ENCODE measurements around the gene LRRC28.

The LRRC28 gene

DNA sequence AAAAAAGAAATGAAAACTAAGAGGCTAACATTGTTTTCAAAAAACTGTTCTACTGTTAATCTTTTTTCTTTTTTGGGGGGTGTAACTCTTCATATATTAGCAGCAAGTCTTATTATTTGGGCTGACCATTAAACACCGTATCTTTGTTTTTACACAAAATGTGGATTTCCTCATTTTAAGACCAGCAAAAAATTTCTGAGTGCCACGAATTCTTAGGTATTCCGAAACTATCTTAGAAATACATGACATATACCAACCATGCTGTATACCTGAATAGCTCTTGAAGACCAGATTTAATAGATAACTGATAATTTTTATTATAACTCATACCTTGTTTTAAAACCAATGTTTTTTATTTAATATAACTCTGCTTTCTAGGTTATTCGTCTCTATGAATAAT, 1.3 kb upstream of the LRRC28 start:
- no peak for DNase-seq

DNA sequence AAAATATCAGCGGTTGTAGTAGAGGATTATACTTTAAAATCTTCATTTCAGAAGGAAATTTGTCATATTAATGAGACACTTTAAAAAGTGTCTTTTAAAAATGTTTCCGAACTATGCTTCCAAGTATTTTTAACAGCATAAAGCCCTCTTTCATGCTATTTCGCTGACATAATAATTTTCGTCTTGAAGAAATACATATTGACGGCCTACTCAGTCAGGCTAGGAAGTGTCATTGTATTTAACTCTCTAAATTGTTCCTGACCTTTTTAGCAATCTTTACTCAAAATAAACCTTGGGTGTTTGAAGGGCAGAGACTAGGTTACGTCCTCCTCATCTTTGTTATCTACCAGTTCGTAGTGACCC, 806 bp upstream of the LRRC28 start:
- no peak for DNase-seq

DNA sequence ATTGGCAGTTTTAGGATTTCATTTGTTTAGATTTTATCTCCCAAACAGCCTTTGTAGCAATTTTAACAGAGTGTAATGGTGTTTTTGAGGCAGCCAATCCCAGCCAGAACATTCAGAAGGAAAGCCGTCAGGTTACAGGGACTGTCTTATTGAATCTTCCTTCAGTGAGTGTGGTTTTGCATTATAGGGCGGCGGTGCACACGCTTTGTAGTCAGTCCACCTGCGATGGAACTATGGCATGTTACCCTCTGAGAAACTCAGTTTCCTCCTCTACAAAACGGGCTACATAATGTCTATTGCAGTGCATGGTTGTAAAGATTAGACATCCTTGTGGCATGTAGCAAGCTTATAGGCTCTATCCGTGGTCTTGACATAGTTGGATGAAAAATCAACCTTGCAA, 1.0 kb downstream of the LRRC28 start:
- no peak for DNase-seq

DNA sequence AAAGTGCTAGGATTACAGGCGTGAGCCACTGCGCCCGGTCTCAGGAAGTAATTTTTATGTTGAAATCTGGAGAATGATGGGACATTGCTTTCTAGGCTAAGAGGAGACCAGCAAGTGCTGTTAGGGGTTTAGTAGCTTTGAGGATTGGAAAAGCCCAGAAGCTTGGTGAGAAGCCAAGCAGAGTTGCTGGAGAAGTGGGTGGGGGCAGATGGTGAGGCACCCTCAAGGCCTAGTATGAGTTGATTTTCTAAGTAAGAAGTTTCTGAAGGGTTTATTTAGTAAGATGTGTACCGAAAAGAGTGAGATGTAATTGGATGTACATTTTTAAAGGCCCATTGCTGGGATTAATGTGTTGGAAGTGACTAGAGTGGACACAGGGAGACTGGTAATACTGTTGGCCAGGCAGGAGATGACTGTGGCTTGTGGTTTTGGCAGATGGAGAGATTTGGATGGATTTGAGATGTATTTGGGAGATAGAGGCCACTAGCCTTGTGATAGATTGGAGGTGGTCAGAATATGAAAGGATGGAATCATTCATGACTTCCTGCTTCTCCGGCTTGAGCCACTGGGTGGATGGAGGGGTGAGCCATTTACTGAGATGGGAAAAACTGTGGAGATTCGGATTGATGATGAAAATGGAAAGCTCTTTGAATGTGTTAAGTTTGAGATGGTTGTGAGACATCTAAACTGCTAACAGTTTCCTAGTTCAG, 2.3 kb downstream of the LRRC28 start:
- no peak for DNase-seq

DNA sequence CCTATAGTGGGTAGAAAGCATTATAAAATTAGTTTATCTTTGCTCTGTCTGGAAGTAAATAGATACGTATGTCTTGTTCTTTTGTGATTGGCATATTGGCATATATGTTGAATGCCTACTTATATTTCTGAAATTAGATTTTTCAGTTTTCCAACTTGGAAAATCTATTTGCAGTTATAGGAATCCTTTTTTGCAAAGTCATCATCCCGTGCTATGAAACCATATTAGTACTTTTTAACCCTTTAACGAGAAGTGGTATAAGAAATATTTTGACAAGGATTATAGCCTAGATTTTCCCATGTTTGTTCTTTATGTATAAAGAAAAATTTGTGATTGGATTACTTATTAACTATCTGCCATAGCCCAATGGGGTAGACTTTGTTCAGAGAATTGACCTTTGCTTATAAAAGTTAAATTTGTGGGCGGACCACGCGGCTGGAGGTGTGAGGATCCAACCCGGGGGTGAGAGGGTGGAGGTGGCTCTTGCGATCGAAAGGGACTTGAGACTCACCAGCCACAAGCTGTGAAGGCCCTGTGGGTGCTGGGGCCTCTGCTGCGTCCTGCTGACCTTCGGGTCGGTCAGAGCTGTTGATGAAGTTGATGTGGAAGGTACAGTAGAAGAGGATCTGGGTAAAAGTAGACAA, 5.9 kb downstream of the LRRC28 start:
- no peak for DNase-seq

DNA sequence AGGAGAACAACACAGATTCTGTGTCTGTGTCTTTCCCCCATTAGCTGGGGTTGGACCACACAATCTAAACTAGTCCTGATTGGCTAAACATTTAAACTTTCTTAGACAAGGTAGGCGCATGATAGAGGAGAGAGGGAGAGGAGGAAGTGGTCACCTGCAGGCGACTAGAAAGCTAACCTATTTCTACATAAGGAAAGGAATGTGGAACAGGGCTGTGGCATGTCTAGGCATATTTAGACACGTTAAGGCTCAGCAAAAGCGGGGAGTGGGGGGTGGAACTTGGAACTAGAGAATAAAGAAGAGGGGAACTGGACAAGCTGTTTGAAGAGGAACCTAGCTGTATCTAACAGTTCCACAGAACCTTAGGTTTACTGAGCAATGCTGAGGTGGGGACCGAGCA, 12.8 kb downstream of the LRRC28 start:
- DNase-seq, result no peak

DNA sequence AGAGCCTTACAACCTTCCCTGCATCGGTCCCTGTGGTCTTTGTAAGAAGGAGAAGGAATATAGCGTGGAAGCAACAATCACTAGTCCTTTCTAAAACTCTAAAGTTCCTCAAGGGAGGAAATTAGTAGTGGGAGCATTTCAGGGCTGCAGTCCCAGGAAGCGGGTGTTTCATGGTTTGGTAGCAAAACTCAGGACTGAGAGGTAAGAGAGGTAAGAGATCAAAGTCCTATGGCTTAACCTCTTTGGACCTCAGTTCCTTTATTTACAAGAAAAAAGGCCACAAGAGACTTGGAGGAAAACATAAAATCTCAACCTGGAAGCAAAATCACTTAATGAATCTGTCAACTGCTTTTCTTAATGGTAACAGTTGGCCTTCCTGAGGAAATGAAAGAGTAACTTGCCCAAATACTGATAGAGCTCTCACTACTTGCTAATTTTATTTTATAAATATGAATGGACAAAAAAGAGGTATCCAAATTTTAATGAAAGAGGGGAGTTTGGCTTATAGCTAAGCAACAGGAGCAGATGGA, 14.3 kb downstream of the LRRC28 start:
- DNase-seq, result no peak

DNA sequence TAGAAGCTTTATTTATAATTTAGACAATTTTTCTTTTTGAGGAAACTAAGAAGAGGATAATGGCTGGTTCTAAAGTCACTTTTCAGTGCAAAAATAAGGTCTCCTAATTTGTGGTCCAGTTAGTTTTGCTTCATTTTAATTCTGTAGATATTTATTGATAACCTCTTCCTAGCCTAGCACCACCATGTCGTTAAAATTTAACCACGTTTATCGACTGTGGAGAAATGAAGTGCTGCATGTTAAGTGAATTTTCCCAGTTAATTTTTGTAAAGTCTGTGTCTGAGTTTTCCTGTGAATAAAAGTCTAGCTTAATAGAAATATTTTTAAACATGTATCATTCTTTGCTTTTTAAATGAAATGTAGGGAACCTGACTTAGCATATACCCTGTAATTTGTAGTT, 16.7 kb downstream of the LRRC28 start:
- DNase-seq, result no peak

DNA sequence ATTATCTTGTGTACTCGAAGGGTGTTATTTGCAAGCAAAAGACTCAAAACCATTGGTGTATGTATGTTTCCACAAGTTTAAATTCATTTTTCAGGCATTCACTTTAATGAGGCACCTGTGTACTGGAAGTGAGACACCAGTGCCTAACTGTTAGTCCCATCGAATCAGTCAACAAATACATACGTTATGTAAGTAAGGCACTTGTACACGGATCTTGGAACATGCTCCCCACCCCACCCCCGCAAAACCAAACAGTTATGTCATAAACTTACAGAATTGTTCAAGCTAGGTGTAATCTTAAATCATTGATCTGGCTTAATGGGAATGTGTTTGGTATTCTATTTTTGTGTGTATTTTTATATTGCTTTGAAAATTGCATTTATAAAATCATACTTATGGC, 17.1 kb downstream of the LRRC28 start:
- DNase-seq, result no peak

DNA sequence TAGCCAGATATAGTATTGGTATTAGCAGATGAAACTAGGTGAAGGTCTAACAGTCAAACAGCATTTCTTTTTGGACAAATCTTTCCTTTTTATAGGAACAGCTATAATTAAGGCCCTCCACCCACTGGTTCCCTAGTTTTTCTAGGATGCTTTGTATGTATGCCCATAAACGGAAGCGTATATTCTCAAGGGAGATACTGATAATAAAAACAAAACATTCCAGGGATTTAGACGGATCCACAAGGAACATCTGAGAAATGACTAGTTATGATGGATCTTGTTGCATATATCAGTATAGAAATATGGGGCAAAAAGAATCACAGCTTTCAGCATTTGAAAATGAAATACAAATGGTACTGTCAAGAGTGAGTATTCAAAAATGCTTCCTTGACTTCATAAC, 22.5 kb downstream of the LRRC28 start:
- no peak for DNase-seq

DNA sequence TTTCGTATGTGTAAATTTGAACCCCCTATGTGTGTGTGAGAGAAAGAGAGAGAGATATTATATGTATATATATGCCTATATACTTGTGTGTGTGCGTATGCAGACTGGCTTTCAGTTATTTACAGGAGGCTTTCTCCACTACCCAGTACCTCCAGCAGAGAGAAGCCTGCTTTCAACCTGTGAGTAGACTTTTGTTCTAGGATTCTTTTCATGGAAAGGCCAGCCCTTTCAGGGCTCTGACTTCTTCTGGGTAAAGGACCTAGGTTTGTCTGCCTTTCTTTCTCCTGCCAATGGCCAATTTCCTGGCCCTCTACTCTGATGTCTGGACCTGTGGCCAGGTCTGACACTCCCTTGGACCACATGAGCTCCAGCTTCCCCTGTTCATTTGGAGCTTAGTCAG, 23.8 kb downstream of the LRRC28 start:
- DNase-seq, result no peak

DNA sequence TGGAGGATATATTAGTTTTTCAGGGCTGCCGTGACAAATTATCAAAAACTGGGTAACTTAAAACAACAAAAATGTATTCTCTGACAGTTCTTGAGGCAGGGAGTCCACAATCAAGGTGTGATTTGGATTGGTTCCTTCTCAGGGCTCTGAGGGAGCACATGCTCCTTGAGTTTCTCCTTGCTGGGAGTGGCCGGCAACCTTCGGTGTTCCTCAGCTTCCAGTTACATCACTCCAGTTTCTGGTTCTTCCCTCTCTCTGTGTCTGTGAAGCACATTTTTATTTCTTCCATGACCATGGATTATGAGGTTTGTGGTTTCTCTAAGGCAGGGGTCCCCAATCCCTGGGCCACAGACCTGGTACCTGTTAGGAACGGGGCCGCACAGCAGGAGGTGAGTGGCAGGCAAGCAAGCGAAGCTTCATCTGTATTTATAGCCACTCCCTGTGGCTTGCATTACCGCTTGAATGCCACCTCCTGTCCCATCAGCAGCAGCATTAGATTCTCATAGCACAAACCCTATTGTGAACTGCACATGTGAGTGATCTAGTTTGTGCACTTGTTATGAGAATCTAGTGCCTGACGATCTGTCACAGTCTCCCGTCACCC, 24.3 kb downstream of the LRRC28 start:
- DNase-seq, result no peak

DNA sequence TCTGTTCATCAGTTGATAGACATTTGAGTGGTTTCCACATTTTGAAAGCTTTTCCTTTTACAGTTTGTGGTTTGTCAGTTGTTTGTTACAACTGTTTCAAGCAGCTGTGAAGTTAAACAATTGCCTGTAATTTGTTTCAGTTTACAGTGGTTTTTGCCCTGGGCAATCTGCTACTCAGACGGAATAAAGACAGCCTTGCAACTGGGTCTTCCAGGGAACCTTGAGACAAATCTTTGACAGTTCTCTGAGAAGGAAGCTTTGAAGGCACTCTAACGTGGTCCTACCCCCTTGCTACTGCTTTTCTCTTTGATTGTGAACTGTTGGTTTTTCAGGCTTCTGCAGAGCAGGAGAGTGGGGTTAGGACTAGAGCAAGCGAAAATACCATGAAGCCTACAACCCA, 28.0 kb downstream of the LRRC28 start:
- no peak for DNase-seq

DNA sequence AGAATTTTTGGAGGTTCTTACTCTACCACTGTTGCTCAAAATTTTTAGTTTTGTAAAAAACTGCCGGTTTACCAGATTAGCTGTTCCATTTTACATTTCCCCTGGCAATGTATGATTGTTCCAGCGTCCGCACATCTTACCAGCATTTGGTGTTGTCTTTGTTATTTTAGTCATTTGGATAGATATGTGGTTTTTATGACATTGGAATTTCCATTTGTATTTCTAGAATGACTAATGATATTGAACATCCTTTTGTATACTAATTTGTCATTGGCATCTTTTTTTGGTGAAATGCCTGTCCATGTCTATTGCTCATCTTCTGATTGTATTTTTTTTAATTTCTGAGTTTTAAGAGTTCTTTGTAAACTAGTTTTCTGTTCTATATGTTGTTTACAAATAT, 28.5 kb downstream of the LRRC28 start:
- DNase-seq, result no peak

DNA sequence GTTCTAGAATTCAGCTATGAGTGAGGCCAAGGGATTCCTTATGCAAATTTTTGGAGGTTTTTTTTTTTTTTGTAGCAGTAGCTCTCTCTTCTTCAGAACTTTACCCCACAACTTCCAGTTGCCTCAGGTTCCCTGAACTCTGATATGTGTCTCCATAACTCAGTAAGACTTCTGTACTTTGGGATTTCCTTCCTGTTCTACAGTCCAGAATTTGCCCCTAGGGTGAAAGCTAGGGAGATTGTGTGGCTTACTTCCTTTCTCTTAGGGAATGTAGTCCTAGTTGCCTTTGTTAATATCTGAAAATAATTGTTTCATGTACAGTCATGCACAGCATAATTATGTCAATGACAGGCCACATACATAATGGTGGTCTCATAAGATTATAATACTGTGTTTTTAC, 30.8 kb downstream of the LRRC28 start:
- no peak for DNase-seq

DNA sequence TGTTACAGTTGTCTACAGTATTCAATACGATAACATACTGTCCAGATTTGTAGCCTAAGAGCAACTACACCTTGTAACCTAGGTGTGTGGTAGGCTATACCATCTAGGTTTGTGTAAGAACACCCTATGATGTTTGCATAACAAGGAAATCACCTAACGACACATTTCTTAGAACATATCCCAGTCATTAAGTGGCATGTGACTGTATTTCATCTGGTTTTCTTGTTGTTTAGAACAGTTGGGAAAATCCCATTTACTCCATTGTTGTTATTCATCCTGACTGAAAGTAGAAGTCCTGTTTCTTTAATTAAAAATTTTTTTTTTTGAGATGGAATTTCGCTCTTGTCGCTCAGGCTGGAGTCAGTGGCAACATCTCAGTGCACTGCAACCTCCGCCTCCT, 31.3 kb downstream of the LRRC28 start:
- no peak for DNase-seq

DNA sequence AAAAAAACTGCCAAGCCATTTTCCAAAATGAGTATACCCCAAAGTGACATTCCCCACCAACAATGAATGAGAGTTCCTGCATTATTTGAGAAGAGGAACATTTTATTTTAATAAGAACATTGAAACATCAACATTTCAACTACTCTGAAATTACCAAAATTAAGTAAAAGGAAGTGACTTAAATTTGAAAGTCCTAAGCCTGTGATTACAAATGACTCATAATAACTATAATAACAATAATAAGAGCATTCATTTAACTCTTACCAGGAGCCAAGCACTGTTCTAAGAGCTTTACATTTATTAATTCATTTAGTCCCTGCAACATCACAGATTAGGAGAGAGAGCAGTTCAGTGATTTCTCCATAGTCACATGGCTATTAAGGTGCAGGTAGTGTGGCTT, 32.4 kb downstream of the LRRC28 start:
- DNase-seq, result no peak

DNA sequence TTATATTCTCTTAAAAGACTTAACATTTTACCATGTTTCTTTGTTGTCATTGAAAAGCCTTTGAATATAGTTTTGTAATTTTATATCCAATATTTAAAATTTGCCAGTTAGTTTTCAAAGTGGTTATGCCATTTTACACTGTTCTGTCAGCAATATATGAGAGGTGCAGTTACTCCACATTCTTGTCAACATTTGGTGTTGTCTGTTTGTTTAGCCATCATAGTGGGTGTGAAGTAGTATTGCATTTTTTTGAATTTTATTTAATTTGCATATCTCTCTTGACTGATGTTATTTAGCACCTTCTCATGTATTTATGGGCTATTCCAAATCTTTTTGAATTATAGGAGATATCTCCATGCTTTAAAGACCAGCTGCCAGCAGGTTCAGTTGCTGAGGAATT, 40.4 kb downstream of the LRRC28 start:
- no peak for DNase-seq

DNA sequence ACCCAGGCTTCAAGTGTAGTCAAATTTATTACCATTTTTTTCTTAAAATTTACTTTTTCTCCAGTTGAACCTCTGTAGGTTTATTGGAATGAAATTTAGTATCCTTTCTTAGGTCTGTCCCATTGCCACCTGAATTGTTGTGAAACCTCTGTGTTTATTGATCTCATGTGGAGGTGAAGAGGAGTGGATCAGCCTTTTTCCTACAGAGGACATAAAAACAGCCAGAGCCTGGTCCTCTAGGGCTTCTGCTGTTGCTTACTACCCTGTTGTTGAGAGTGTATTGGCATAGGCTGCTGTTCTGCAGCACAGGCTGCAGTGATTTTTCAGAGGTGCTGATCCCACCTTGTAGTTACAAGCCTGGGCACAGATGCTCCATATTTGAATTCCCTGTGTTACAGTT, 44.6 kb downstream of the LRRC28 start:
- DNase-seq, result no peak

DNA sequence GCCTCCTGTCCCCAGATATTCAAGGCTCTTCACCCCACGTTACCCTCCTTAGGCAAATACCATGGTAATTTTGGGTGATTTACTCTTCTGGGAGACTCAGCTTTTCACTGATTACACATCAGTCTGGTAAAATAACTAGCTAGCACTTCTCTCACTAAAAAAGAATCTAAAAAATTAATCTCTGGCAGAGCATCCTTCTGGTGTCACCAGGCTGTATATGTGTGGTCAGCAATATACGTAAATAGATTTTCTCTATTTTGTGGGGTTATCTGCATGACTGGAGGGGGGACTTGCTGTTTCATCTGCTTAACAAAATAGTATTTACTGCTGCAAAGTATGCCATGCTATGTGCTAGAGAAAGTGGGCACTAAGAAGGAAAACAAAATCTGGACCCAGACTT, 45.1 kb downstream of the LRRC28 start:
- no peak for DNase-seq

DNA sequence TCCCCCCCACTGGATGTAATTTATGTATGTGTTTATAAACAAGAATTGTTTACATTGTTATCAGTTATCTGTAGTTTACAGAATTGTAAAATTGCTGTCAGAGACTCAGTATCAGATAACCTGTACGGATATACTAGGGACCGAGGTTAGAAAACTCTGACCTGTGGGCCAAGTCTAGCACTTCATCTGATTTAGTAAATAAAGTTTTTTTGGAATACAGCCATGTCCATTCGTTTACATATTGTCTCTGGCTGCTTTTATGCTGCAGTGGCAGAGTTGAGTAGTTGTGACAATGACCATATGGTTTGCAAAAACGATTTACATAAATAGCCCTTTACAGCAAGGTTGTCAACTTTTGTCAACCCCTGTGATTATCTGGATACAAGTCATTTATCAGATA, 52.6 kb downstream of the LRRC28 start:
- DNase-seq, result no peak

DNA sequence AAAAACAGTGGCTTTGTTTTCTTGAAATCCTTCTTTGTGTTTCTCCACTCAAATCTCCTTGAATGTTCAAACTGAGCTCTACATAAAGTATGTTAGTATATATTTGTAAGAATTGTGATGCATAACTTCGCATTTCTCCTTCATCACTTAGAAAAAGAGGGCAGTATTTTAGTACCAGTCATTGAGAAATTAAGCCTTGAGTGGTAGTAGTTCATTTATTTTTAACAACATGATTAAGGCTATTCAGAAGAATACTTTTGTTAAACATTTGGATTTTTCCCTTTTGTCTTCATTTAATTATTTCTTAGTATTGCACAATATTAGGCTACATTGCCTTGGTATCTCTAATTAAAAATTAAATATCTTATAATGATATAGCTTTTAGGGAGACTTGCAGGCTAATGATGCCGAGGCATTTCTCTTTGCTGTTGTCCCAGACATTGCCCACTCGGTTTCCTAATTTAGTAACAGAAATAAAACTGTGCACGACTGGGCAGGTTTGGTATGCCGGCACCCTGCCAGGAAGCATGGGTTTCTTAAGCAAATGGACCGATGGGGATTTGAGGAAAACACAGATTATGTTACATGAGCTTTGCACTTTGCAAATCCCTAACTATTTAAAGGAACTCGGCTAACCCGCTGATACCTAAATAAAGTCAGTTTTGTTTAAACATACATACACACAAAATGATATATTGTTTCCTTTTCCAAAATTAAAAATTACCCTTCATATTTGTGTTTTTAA, 54.7 kb downstream of the LRRC28 start:
- DNase-seq, result no peak

DNA sequence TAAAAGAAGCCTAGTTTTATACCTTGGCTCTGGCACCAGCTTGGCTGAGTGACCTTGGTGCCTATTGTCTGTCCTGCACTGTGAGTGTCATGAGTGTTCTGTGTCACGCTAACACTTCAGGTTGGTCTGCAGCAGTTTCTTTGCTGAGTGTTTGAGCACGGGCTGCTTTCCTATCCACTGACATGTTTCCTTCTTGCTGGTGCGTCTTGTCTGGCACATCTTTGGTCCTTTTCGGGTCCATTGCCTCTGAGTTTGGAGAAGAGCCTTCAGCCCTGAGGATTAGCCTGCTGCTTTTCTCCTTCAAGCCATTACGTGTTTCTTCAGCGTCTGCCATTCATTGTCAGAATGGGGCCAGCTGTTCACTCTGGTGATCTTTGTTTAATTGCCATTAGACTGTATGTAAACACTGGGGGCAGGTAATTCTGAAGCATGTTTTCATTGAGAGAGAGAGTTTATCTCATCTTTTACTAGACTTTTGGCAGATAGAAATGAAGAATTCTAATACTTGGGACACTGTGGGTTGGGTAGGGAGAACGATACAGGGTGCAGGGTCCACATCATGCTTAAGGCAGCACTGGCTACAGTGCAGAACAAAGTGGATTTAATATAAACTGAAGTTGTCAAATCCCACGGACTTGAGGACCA, 55.5 kb downstream of the LRRC28 start:
- no peak for DNase-seq

All from cortex of kidney (tissue), 1 donor.